Prostate gland (tissue), 2 donors: Measurements from ENCODE around the gene NID1. TPM values are rescaled to one million over a fixed set of nuclear protein-coding genes. Genes with fewer than 3 reads are reported as not detected.

Experiments used
- DNase-seq: peaks from one replicate; pipeline ENCODE4 v3.0.0-alpha.2; 2019; ENCODE audit warnings: low spot score
- H3K27ac ChIP-seq, 2 donors: fragments of 200-600 bp; sonication (generic); 2 replicates each; pipeline ENCODE4 v1.5.1; 2017 to 2019
- H3K27me3 ChIP-seq: fragments of 200-600 bp; sonication (generic); replicated peaks from 2 replicates; pipeline ENCODE4 v1.5.1; 2019; ENCODE audit not compliant: insufficient read depth
- H3K36me3 ChIP-seq, 2 donors: fragments of 200-600 bp; sonication (generic); 1 replicate in 1 of 2; 2 replicates in 1 of 2; pipeline versions ENCODE4 v1.5.1 to v1.8.1; 2017 to 2019
- H3K4me1 ChIP-seq: fragments of 200-600 bp; sonication (generic); replicated peaks from 2 replicates; pipeline ENCODE4 v1.5.1; 2019
- H3K4me3 ChIP-seq, 2 donors: fragments of 200-600 bp; sonication (generic); 2 replicates each; pipeline ENCODE4 v1.5.1; 2017 to 2019
- H3K9me3 ChIP-seq: fragments of 200-600 bp; sonication (generic); 2 replicates; pipeline ENCODE4 v1.5.1; 2017
- CTCF ChIP-seq, 4 experiments: fragments of 200-600 bp in 2 of 4; fragments of 450-650 bp in 2 of 4; sonication (generic) in 2 of 4; IDR thresholded peaks; 1 replicate in 3 of 4; 2 replicates in 1 of 4; pipeline ENCODE4 v1.5.1; 2016 to 2019; ENCODE audit warnings: antibody characterized with exemption in 4 of 4, mild to moderate bottlenecking in 2 of 4, moderate library complexity in 2 of 4
- POLR2A ChIP-seq: fragments of 450-650 bp; IDR thresholded peaks from one replicate; pipeline ENCODE4 v1.6.1; 2016; ENCODE audit warnings: antibody characterized with exemption, mild to moderate bottlenecking
- POLR2AphosphoS5 ChIP-seq: sonication (generic); formaldehyde crosslinking; IDR thresholded peaks from one replicate; pipeline ENCODE4 v1.6.1; 2017; ENCODE audit warnings: antibody characterized with exemption
- WGBS: methylation state at CpG from one replicate; pipeline ENCODE4 v1.1.5; 2018; 5-methylcytosine and 5-hydroxymethylcytosine counted together
- intact Hi-C: fragments of 100-400 bp; cut with DNase I; formaldehyde crosslinking; loops from one replicate; pipeline ENCODE4 v1.14.2; 2022
- total RNA-seq, 2 donors: library from RNA; depleted of rRNA; stranded (reverse); fragments of >200 nt; gene quantifications; one replicate each; pipeline ENCODE4 v1.1.0, GENCODE V29; 2016

Gene NID1
- total RNA-seq, 2 donors from 2014 or later: 21.6 to 74.9 TPM

GRCh38 chr1:235941876-235942624 is 122.8 kb downstream of the NID1 start:
- no peak for DNase-seq
- Histone ChIP-seq H3K27me3 (no peaks in the 10 kb centered on the region), H3K4me1 (no peaks in the 10 kb centered on the region), H3K4me3 (no peak overlapping the region), H3K27ac (no peak overlapping the region), H3K36me3 (no peaks in the 10 kb centered on the region), H3K9me3 (no peaks in the 10 kb centered on the region)
- TF ChIP-seq CTCF (IDR thresholded peaks at IDR 0.05): no peak
- TF ChIP-seq POLR2A: no peak
- TF ChIP-seq POLR2AphosphoS5: no peak
- intact Hi-C loops: no loop called here
- 92% methylated on average over 12 of the region's 12 CpGs for WGBS

- DNase-seq: no peak
- H3K36me3 ChIP-seq: no peaks in the 10 kb centered on the region
- no peaks in the 10 kb centered on the region for H3K4me1 ChIP-seq
- 89% methylated on average over 6 of the region's 6 CpGs for WGBS
- no peaks in the 10 kb centered on the region for H3K27me3 ChIP-seq
- intact Hi-C loops: no loop called here
- TF ChIP-seq POLR2A (no peak), POLR2AphosphoS5 (no peak), CTCF (IDR thresholded peaks at IDR 0.05) (no peak)
- H3K4me3 ChIP-seq: no peak overlapping the region
- H3K9me3 ChIP-seq: no peaks in the 10 kb centered on the region
- H3K27ac ChIP-seq: no peak overlapping the region
Observed at GRCh38 chr1:235940285-235940684, 124.6 kb downstream of the NID1 start.

- Histone ChIP-seq H3K27me3 (no peaks in the 10 kb centered on the region), H3K27ac (no peak overlapping the region), H3K4me3 (no peak overlapping the region), H3K4me1 (no peaks in the 10 kb centered on the region), H3K36me3 (no peaks in the 10 kb centered on the region), H3K9me3 (no peaks in the 10 kb centered on the region)
- WGBS: 87% methylated on average over 1 of the region's 1 CpG
- intact Hi-C loops: no loop called here
- no peak for TF ChIP-seq POLR2AphosphoS5
- TF ChIP-seq CTCF (IDR thresholded peaks at IDR 0.05): no peak
- TF ChIP-seq POLR2A: no peak
- no peak for DNase-seq
Observed at GRCh38 chr1:235939480-235939775, 125.5 kb downstream of the NID1 start.

GRCh38 chr1:235938709-235939479 is 126.0 kb downstream of the NID1 start:
- 79% methylated on average over 7 of the region's 7 CpGs for WGBS
- DNase-seq: no peak
- intact Hi-C loops: no loop called here
- Histone ChIP-seq H3K4me3 (no peak overlapping the region), H3K9me3 (no peaks in the 10 kb centered on the region), H3K36me3 (no peaks in the 10 kb centered on the region), H3K27me3 (no peaks in the 10 kb centered on the region), H3K4me1 (no peaks in the 10 kb centered on the region), H3K27ac (no peak overlapping the region)
- TF ChIP-seq CTCF (IDR thresholded peaks at IDR 0.05) (no peak), POLR2A (no peak), POLR2AphosphoS5 (no peak)

GRCh38 chr1:235937123-235937522 is 127.8 kb downstream of the NID1 start:
- no peaks in the 10 kb centered on the region for H3K36me3 ChIP-seq
- 80% methylated on average over 5 of the region's 5 CpGs for WGBS
- TF ChIP-seq POLR2AphosphoS5: no peak
- no peak for TF ChIP-seq CTCF (IDR thresholded peaks at IDR 0.05)
- no peak for TF ChIP-seq POLR2A
- intact Hi-C loops: no loop called here
- H3K9me3 ChIP-seq: no peaks in the 10 kb centered on the region
- no peak for DNase-seq
- H3K27me3 ChIP-seq: no peaks in the 10 kb centered on the region
- no peak overlapping the region for H3K4me3 ChIP-seq
- H3K27ac ChIP-seq: no peak overlapping the region
- no peaks in the 10 kb centered on the region for H3K4me1 ChIP-seq
